MCF 10A (cell line): ENCODE data around the gene RALGAPA1. TPM values are rescaled to one million over a fixed set of nuclear protein-coding genes. Genes with fewer than 3 reads are reported as not detected.

Experiments
- BruUV-seq: library from RNA; stranded (reverse); fragments of 400-500 nt; replicated peaks from 2 replicates; lab custom pipeline; 2021; lab: Mats Ljungman, UMichigan
- CTCF ChIA-PET: fragments of 300-600 bp; sonication (Branson Sonifier 250); formaldehyde crosslinking; extraction: SDS; loops from one replicate; lab custom pipeline; 2021; ENCODE audit warnings: antibody characterized with exemption, inconsistent platforms; lab: Yijun Ruan, JAX
- POLR2A ChIA-PET: fragments of 300-600, 350-650 bp; sonication (Branson Sonifier 250); formaldehyde crosslinking; extraction: SDS; loops from one replicate; lab custom pipeline; 2020; ENCODE audit warnings: antibody characterized with exemption, inconsistent platforms; lab: Yijun Ruan, JAX
- DNase-seq: peaks from one replicate; pipeline ENCODE4 v3.0.0-alpha.2; 2018; ENCODE audit not compliant: unreplicated experiment
- H3K27ac Mint-ChIP-seq: one replicate; pipeline ENCODE4 v1.8.0; 2022; ENCODE audit warnings: mild to moderate bottlenecking, low read depth, mixed read lengths; ENCODE audit not compliant: unreplicated experiment
- H3K27me3 Mint-ChIP-seq: one replicate; pipeline ENCODE4 v1.8.0; 2022; ENCODE audit warnings: mixed read lengths; ENCODE audit not compliant: insufficient read depth, unreplicated experiment
- H3K36me3 Mint-ChIP-seq: one replicate; pipeline ENCODE4 v1.8.0; 2022; ENCODE audit warnings: mild to moderate bottlenecking, moderate library complexity, mixed read lengths; ENCODE audit not compliant: insufficient read depth, unreplicated experiment
- H3K4me1 Mint-ChIP-seq: one replicate; pipeline ENCODE4 v1.8.0; 2022; ENCODE audit warnings: mixed read lengths; ENCODE audit not compliant: insufficient read depth, unreplicated experiment
- H3K4me3 Mint-ChIP-seq: one replicate; pipeline ENCODE4 v1.8.0; 2022; ENCODE audit warnings: mild to moderate bottlenecking, moderate library complexity, mixed read lengths; ENCODE audit not compliant: unreplicated experiment
- H3K9me3 Mint-ChIP-seq: one replicate; pipeline ENCODE4 v1.8.0; 2022; ENCODE audit warnings: mixed read lengths; ENCODE audit not compliant: unreplicated experiment
- intact Hi-C: fragments of 100-400 bp; cut with micrococcal nuclease; formaldehyde crosslinking; loops from 2 replicates; pipeline ENCODE4 v1.14.1; 2022
- total RNA-seq: library from RNA; stranded (reverse); gene quantifications from 2 replicates; pipeline ENCODE4 v1.2.3, GENCODE V29; 2022
- TF ChIP-seq, protein P1 (sequence below): fragments of 200-600 bp; IDR thresholded peaks from one replicate; pipeline ENCODE4 v1.8.0; 2022; ENCODE audit warnings: antibody characterized with exemption, mild to moderate bottlenecking; ENCODE audit not compliant: unreplicated experiment

Gene RALGAPA1
- total RNA-seq, 1 experiment from 2014 or later, result 52.3 TPM

DNA sequence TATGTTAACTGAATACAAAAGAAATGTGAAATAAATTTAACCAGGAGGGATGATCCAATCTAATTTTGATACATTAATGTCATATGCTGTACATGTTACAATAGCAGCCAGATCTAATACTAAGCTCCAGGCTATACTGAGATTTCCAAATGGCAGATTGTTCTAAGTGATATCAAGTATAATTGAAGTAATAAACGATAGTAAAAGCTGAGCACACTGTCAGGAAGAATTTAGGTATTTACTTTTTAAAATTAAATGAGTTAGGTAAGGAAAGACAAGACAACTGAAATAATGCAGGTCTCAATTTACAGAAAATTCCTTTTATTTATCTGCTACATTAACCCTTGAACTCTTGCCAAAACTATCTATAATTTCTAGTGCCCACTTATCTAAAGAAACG lies 235.2 kb downstream of the RALGAPA1 start:
- H3K36me3 Mint-ChIP-seq, result peaks cover 16% of the 10 kb centered on the region
- BruUV-seq, result no TSS peak
- no peaks in the 10 kb centered on the region for H3K27me3 Mint-ChIP-seq
- CTCF ChIA-PET, result no interaction called here
- H3K4me3 Mint-ChIP-seq, result no peak overlapping the region
- POLR2A ChIA-PET, result interaction anchor here (1.1 kb wide), 1 partner anchor 31 kb away, joined by 5 read pairs; no protein-coding TSS in a partner anchor
- intact Hi-C loops, result no loop called here
- no peaks in the 10 kb centered on the region for H3K4me1 Mint-ChIP-seq
- TF ChIP-seq, protein P1, sequence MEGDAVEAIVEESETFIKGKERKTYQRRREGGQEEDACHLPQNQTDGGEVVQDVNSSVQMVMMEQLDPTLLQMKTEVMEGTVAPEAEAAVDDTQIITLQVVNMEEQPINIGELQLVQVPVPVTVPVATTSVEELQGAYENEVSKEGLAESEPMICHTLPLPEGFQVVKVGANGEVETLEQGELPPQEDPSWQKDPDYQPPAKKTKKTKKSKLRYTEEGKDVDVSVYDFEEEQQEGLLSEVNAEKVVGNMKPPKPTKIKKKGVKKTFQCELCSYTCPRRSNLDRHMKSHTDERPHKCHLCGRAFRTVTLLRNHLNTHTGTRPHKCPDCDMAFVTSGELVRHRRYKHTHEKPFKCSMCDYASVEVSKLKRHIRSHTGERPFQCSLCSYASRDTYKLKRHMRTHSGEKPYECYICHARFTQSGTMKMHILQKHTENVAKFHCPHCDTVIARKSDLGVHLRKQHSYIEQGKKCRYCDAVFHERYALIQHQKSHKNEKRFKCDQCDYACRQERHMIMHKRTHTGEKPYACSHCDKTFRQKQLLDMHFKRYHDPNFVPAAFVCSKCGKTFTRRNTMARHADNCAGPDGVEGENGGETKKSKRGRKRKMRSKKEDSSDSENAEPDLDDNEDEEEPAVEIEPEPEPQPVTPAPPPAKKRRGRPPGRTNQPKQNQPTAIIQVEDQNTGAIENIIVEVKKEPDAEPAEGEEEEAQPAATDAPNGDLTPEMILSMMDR, result no peak
- H3K9me3 Mint-ChIP-seq, result no peaks in the 10 kb centered on the region
- DNase-seq, result no peak
- no peak overlapping the region for H3K27ac Mint-ChIP-seq

DNA sequence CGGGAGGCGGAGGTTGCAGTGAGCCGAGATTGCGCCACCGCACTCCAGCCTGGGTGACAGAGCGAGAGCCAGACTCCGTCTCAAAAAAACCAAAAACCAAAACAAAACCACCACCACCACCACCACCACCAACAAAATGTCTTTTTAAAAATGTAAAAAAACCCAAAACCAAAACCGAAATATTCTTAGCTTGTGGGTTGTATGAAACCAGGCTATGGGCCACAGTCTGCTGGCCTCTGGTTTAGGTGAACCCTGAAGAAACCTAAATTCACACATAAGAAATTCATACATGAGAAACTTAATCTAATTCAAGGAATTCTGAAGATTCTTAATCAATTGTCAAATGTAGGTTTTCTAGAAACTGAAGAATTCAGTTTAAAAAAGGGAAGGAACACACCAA lies 237.5 kb downstream of the RALGAPA1 start:
- TF ChIP-seq, protein P1, result no peak
- Mint-ChIP-seq H3K27ac (no peak overlapping the region), H3K27me3 (no peaks in the 10 kb centered on the region), H3K9me3 (no peaks in the 10 kb centered on the region), H3K36me3 (peaks cover 14% of the 10 kb centered on the region), H3K4me1 (no peaks in the 10 kb centered on the region), H3K4me3 (no peak overlapping the region)
- DNase-seq, result no peak
- ChIA-PET POLR2A (no interaction called here), CTCF (interaction anchor here (0.6 kb wide), 1 partner anchor 1552 kb away, joined by 4 read pairs; no protein-coding TSS in a partner anchor)
- no TSS peak for BruUV-seq
- intact Hi-C loops, result no loop called here

DNA sequence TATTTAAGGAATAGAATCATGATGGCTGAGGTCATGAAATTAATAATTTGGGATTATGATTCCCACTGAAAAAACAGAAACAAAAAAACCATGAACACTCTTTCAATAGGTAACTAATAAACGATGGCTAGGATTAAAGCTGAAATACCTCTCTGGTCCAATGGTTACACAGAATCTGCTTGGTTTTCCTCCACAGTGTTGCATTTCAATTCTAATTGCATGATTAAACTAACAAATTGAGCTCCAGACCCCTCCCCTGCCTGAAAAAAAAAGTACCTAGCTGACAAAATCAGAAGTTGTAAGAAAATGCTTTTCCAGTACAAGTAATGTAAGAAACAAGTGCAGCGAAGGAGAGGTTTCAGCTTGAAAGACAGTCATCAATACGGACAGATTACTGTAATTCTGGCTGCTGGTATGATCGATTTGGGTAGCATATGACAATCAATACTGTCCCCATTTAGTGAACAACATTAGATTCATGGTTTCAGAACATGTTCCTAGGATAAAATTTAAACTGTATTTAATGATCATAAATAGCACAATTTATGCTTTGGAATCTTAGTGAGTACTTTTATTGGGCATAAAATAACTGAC lies 243.1 kb downstream of the RALGAPA1 start:
- CTCF ChIA-PET, result interaction anchor here (1.0 kb wide), 1 partner anchor 143 kb away, joined by 4 read pairs; no protein-coding TSS in a partner anchor
- TF ChIP-seq, protein P1, result no peak
- DNase-seq, result no peak
- Mint-ChIP-seq H3K4me3 (no peak overlapping the region), H3K36me3 (peaks cover 18% of the 10 kb centered on the region), H3K4me1 (no peaks in the 10 kb centered on the region), H3K27ac (no peak overlapping the region), H3K9me3 (no peaks in the 10 kb centered on the region), H3K27me3 (no peaks in the 10 kb centered on the region)
- no TSS peak for BruUV-seq
- intact Hi-C loops, result no loop called here
- POLR2A ChIA-PET, result interaction anchor here (0.7 kb wide), 1 partner anchor 10 kb away, joined by 3 read pairs; no protein-coding TSS in a partner anchor

DNA sequence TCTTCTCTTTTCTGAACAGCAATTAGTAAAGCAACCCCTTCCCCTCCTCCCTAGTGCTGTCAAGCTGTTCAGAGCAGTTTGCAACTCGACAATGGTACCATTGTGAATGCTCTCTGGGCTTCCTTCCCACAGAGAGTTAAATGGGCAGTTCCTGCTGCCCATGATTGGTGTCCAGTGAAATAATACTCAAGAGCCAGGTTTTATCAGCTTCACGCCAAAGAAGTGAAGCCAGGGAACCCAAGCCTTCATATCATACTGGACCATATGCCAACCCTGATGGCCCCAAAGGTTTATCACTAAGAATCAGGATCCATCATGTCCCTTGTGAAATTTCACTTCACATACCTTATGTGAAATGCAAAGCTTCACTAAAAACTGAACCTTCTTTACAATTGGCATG lies 250.4 kb downstream of the RALGAPA1 start:
- intact Hi-C loops, result no loop called here
- TF ChIP-seq, protein P1, result no peak
- CTCF ChIA-PET, result interaction anchor here (0.6 kb wide), 2 partner anchors 31 to 131 kb away, joined by 3 to 4 read pairs; no protein-coding TSS in a partner anchor
- Mint-ChIP-seq H3K27ac (no peak overlapping the region), H3K27me3 (no peaks in the 10 kb centered on the region), H3K4me1 (no peaks in the 10 kb centered on the region), H3K36me3 (peaks cover 18% of the 10 kb centered on the region), H3K9me3 (no peaks in the 10 kb centered on the region), H3K4me3 (no peak overlapping the region)
- no peak for DNase-seq
- no TSS peak for BruUV-seq
- POLR2A ChIA-PET, result no interaction called here
